Dedifferentiated amniotic fluid mesenchymal stem cell (primary cell): ENCODE results near the gene CAMK2D.

Source experiments
- DNase-seq: peaks from one replicate; pipeline ENCODE4 v3.0.0-alpha.2; 2016; ENCODE audit errors: extremely low spot score

Gene CAMK2D

GRCh38 chr4:113637823-113638561 is 123.5 kb downstream of the CAMK2D start:
- no peak for DNase-seq

- DNase-seq: peak; percentile 45
These were observed 124.2 kb downstream of the CAMK2D start for GRCh38 chr4:113637363-113637762.

GRCh38 chr4:113636877-113637276 is 124.7 kb downstream of the CAMK2D start:
- DNase-seq: no peak

GRCh38 chr4:113636438-113636818 is 125.1 kb downstream of the CAMK2D start:
- DNase-seq: no peak

GRCh38 chr4:113635739-113636437 is 125.7 kb downstream of the CAMK2D start:
- peak; percentile 25 for DNase-seq

- DNase-seq: no peak
These were observed 127.2 kb downstream of the CAMK2D start for GRCh38 chr4:113634081-113634969.

GRCh38 chr4:113633467-113633866 is 128.1 kb downstream of the CAMK2D start:
- DNase-seq: no peak

- no peak for DNase-seq
These were observed 132.8 kb downstream of the CAMK2D start for GRCh38 chr4:113628711-113629110.

GRCh38 chr4:113627321-113627720 is 134.2 kb downstream of the CAMK2D start:
- DNase-seq: no peak

- no peak for DNase-seq
These were observed 135.6 kb downstream of the CAMK2D start for GRCh38 chr4:113625902-113626301.

- no peak for DNase-seq
These were observed 138.2 kb downstream of the CAMK2D start for GRCh38 chr4:113623274-113623894.

GRCh38 chr4:113621633-113622032 is 139.9 kb downstream of the CAMK2D start:
- no peak for DNase-seq

GRCh38 chr4:113620032-113620431 is 141.5 kb downstream of the CAMK2D start:
- no peak for DNase-seq

- DNase-seq: no peak
These were observed 142.0 kb downstream of the CAMK2D start for GRCh38 chr4:113619526-113619925.

- no peak for DNase-seq
These were observed 143.3 kb downstream of the CAMK2D start for GRCh38 chr4:113618205-113618604.

- DNase-seq: no peak
These were observed 144.3 kb downstream of the CAMK2D start for GRCh38 chr4:113617195-113617594.

GRCh38 chr4:113616443-113616842 is 145.1 kb downstream of the CAMK2D start:
- no peak for DNase-seq

- DNase-seq: no peak
These were observed 147.1 kb downstream of the CAMK2D start for GRCh38 chr4:113614414-113614813.

- no peak for DNase-seq
These were observed 148.0 kb downstream of the CAMK2D start for GRCh38 chr4:113613503-113613902.

GRCh38 chr4:113610537-113610936 is 151.0 kb downstream of the CAMK2D start:
- no peak for DNase-seq

- DNase-seq: no peak
These were observed 153.5 kb downstream of the CAMK2D start for GRCh38 chr4:113607998-113608397.

GRCh38 chr4:113607147-113607720 is 154.3 kb downstream of the CAMK2D start:
- DNase-seq: no peak
